ENCODE data around the gene SLC22A23.

Gene SLC22A23

GRCh38 chr6:3428700-3429099 lies 28.1 kb downstream of the SLC22A23 start:
- no peak overlapping the region for H3K27ac ChIP-seq
- no peak for TF ChIP-seq ZFX (IDR thresholded peaks at IDR 0.05)
- TF ChIP-seq, protein P1, sequence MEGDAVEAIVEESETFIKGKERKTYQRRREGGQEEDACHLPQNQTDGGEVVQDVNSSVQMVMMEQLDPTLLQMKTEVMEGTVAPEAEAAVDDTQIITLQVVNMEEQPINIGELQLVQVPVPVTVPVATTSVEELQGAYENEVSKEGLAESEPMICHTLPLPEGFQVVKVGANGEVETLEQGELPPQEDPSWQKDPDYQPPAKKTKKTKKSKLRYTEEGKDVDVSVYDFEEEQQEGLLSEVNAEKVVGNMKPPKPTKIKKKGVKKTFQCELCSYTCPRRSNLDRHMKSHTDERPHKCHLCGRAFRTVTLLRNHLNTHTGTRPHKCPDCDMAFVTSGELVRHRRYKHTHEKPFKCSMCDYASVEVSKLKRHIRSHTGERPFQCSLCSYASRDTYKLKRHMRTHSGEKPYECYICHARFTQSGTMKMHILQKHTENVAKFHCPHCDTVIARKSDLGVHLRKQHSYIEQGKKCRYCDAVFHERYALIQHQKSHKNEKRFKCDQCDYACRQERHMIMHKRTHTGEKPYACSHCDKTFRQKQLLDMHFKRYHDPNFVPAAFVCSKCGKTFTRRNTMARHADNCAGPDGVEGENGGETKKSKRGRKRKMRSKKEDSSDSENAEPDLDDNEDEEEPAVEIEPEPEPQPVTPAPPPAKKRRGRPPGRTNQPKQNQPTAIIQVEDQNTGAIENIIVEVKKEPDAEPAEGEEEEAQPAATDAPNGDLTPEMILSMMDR (conservative IDR thresholded peaks at IDR 0.05) = no peak

GRCh38 chr6:3428247-3428646 lies 28.6 kb downstream of the SLC22A23 start:
- TF ChIP-seq ZFX (IDR thresholded peaks at IDR 0.05) = no peak
- TF ChIP-seq, protein P1 (conservative IDR thresholded peaks at IDR 0.05) = no peak
- no peak overlapping the region for H3K27ac ChIP-seq

DNA sequence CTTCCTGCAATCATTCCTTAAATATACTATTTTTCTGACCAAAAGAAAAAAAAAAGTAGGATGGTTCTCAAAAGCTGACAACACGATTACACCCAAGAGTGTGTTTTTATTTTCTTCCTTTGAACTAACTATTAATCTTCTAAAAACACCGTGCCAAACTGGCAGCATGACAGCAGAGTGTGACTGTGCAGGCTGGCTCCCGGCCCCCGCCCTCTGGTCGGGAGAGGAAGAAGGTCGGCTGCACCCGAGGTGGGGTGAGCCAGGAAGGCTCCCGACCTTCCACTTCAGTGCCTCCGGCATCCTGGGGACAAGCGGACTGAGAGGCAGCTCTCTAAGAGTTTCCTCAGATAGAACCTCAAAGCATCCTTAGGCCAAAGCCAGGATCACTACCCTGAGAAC lies 29.2 kb downstream of the SLC22A23 start:
- TF ChIP-seq ZFX (IDR thresholded peaks at IDR 0.05) = no peak
- TF ChIP-seq, protein P1 (conservative IDR thresholded peaks at IDR 0.05) = no peak
- H3K27ac ChIP-seq = no peak overlapping the region

DNA sequence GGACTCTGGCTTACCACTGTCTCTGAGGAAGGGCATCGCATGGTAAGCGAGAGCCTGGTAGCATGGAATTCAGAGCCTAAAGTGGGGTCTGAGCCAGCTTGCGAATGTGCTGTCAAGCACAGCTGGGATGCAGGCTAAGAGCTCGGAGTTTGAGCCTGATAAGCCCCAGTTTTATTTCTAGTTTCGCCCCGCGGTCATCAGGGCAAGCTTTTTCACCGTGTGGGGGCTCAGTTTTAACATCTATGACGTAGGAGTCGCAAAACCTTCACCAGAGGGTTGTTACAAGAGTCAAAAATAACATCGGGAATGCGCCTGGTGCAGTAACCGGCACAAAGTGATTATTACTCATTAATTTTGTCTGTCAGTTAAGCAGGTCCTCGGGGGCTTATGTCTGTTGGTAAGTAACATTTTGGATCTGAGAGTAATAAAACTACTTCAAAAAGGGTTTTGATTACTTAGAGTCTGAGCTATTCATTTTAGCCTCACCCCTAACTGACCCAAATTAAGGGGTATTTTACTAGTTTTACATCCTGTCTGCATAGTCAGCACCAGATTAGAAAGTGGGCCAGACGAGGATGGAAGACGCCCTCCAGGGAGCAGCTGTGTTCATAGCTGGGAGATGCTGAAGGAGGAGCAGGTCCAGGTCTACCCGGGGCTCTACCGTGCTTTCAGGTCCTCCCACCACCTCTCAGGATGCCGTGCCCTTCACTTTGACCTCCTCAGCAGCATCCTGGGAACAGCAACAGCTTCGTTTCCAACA lies 29.7 kb downstream of the SLC22A23 start:
- H3K27ac ChIP-seq = no peak overlapping the region
- TF ChIP-seq, protein P1 (conservative IDR thresholded peaks at IDR 0.05) = no peak
- no peak for TF ChIP-seq ZFX (IDR thresholded peaks at IDR 0.05)

- TF ChIP-seq ZFX (IDR thresholded peaks at IDR 0.05) = no peak
- TF ChIP-seq, protein P1 (conservative IDR thresholded peaks at IDR 0.05) = no peak
- no peak overlapping the region for H3K27ac ChIP-seq
Measured at GRCh38 chr6:3426091-3426926, 30.5 kb downstream of the SLC22A23 start.

DNA sequence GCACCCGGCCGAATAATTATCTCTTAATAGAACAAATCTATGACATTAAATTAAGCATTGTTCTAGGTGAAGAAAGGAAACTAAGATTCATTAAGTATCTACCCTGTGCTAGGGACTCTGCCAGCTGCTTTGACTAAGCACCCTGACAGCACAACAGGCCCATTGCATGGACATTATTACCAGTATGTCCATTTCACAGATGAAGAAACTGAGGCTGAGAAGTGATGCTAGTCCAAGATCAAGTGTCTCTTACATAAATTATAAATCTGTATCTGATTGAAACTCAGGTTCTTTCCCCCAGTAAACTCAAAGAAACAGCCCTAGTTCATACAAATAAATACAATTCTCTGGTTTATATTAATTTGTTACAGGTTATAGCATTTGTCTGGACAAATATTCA lies 31.3 kb downstream of the SLC22A23 start:
- TF ChIP-seq, protein P1 (conservative IDR thresholded peaks at IDR 0.05) = no peak
- no peak for TF ChIP-seq ZFX (IDR thresholded peaks at IDR 0.05)
- no peak overlapping the region for H3K27ac ChIP-seq

Measured in C4-2B (cell line).